HG03039 (cell line): ENCODE measurements around the gene TIMP1.

Experiments used
- ATAC-seq: cut with Tn5 transposase; IDR thresholded peaks from one replicate; pipeline ENCODE4 v1.9.1; 2021; ENCODE audit warnings: mild to moderate bottlenecking, moderate library complexity; ENCODE audit not compliant: unreplicated experiment

Gene TIMP1

GRCh38 chrX:47573341-47574075, 8.7 kb upstream of the TIMP1 start:
- no peak for ATAC-seq

- no peak for ATAC-seq
Observed at GRCh38 chrX:47574076-47574546, 8.1 kb upstream of the TIMP1 start.

- ATAC-seq, result no peak
Observed at GRCh38 chrX:47574547-47575301, 7.5 kb upstream of the TIMP1 start.

- no peak for ATAC-seq
Observed at GRCh38 chrX:47576021-47576898, 6.0 kb upstream of the TIMP1 start.

- ATAC-seq, result no peak
Observed at GRCh38 chrX:47577424-47577823, 4.8 kb upstream of the TIMP1 start.

- no peak for ATAC-seq
Observed at GRCh38 chrX:47577901-47578300, 4.3 kb upstream of the TIMP1 start.

- no peak for ATAC-seq
Observed at GRCh38 chrX:47578692-47579091, 3.5 kb upstream of the TIMP1 start.

GRCh38 chrX:47579537-47579936, 2.7 kb upstream of the TIMP1 start:
- ATAC-seq, result no peak

- no peak for ATAC-seq
Observed at GRCh38 chrX:47583240-47583861, 1.1 kb downstream of the TIMP1 start.

GRCh38 chrX:47584714-47585113, 2.5 kb downstream of the TIMP1 start:
- ATAC-seq, result no peak

- no peak for ATAC-seq
Observed at GRCh38 chrX:47585273-47585672, 3.0 kb downstream of the TIMP1 start.

- ATAC-seq, result no peak
Observed at GRCh38 chrX:47586043-47586787, 4.0 kb downstream of the TIMP1 start.

- ATAC-seq, result no peak
Observed at GRCh38 chrX:47587091-47587891, 5.1 kb downstream of the TIMP1 start.

GRCh38 chrX:47587906-47588735, 5.9 kb downstream of the TIMP1 start:
- ATAC-seq, result no peak

GRCh38 chrX:47590984-47591383, 8.7 kb downstream of the TIMP1 start:
- ATAC-seq, result no peak

GRCh38 chrX:47593522-47593921, 11.3 kb downstream of the TIMP1 start:
- ATAC-seq, result no peak

GRCh38 chrX:47595716-47596251, 13.5 kb downstream of the TIMP1 start:
- no peak for ATAC-seq

GRCh38 chrX:47596256-47596655, 14.0 kb downstream of the TIMP1 start:
- no peak for ATAC-seq
